Measurements from ENCODE around the gene ARHGAP45.

ARHGAP45 gene

GRCh38 chr19:1038978-1039645 lies 27.9 kb upstream of the ARHGAP45 start:
- no peak for DNase-seq

GRCh38 chr19:1039646-1040475 lies 27.1 kb upstream of the ARHGAP45 start, which contains the start of gene ABCA7:
Gene ABCA7 (plus strand): TSS chr19:1040107. CDS start chr19:1041362, 1,255 bp downstream.
- peak; percentile 94 for DNase-seq

DNA sequence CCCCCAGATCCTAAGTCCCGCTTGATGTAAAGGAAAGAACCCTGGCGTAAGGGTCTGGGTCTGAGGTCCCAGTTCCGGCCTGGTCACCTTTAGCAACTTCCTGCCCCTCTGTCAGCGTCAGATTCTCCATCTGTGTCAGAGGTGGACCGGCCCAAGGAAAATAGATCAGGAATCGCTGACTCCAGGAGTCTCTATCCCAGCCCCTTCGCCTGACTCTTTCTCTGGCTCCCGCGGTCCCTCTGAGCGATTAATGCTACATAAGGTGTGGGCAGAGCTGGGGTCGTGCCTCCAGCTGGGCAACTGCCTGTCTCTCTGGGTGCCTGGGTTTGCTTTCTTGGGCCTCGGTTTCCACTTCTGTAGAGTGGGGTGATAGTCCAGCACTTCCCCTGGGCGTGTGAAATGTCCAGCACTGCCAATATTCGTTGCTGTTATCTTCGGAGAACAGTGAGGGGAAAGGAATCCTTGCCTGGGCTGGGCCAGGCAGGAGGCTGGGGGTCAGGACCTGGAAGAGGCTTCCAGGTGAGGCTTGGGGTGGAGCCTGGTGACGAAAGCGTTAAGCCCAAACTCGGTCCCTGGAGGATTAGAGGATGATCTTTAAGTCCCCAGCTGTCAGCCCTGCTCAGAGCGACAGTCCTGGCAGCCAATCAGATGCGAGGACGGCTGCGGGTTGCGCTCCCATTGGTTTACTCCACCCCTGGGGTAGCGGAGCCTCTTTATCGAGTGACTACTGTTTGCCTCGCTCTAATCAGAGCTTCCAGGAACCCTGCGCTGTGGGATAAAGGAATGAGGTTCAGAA lies 26.3 kb upstream of the ARHGAP45 start:
- peak; percentile 89 for DNase-seq

DNA sequence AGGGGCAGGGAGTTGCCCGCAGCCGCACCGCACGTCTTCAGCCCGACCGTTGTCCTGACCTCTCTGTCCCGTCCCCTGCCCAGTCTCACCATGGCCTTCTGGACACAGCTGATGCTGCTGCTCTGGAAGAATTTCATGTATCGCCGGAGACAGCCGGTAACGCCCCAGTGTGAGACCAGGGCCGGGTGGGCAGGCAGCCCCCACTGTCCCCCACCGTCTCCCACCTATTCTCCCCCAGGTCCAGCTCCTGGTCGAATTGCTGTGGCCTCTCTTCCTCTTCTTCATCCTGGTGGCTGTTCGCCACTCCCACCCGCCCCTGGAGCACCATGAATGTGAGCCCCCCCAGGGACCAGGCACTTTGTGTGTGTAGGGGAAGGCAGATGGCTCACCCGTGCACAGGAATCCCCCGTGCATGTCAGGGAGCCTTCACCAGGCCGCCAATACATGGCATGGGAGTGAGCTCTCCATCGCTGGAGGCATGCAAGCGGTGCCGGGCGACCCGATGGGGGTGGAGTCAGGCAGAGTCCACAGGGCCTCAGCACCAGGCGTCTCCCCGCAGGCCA lies 25.6 kb upstream of the ARHGAP45 start:
- DNase-seq = no peak

DNA sequence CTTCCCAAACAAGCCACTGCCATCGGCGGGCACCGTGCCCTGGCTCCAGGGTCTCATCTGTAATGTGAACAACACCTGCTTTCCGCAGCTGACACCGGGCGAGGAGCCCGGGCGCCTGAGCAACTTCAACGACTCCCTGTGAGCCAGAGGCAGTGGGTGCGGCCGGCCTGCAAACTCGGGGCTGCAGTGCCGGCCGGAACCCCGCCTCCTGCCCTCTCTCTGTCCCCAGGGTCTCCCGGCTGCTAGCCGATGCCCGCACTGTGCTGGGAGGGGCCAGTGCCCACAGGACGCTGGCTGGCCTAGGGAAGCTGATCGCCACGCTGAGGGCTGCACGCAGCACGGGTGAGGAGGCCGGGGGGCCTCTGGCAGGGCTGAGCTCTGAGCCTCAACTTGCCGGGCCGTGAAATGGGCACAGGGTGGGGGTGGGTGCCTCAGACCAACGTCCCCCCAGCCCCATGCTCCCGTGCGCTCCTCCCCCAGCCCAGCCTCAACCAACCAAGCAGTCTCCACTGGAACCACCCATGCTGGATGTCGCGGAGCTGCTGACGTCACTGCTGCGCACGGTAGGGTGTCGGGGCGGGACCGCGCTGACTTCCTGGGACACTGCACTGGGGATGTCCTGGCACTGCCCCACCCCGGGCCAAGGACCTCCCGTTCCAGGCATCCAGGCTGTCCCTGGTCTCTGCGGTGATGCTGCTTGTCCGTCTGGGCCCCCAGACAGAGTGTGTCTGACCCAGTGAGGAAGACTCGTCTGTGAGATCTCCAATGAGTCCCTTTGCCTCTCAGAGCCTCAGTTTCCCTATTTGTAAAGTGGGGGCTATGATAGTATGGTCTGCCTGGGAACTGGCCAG lies 24.9 kb upstream of the ARHGAP45 start:
- peak; percentile 25 for DNase-seq

DNA sequence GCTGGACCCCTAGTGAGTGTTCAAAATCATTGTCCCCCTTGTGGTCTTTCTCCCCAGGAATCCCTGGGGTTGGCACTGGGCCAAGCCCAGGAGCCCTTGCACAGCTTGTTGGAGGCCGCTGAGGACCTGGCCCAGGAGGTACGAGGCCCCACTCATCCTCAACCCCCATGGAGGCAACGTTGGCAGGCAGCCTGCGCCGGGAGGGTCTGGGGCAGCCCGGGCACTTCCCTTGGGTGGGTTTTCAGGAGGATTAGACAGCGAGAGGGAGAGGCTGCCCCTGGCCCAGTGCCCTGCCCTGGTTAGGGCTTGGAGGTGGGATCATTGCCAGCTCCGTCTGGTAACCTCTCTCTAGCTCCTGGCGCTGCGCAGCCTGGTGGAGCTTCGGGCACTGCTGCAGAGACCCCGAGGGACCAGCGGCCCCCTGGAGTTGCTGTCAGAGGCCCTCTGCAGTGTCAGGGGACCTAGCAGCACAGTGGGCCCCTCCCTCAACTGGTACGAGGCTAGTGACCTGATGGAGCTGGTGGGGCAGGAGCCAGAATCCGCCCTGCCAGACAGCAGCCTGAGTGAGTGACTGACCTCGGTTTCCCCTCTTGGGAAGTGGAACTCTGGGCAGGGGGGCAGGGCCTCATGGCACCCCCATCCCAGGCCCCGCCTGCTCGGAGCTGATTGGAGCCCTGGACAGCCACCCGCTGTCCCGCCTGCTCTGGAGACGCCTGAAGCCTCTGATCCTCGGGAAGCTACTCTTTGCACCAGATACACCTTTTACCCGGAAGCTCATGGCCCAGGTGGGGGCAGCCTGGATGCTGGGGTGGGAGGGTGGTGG lies 24.1 kb upstream of the ARHGAP45 start:
- peak; percentile 73 for DNase-seq

GRCh38 chr19:1045247-1045603 lies 21.7 kb upstream of the ARHGAP45 start:
- DNase-seq = no peak

DNA sequence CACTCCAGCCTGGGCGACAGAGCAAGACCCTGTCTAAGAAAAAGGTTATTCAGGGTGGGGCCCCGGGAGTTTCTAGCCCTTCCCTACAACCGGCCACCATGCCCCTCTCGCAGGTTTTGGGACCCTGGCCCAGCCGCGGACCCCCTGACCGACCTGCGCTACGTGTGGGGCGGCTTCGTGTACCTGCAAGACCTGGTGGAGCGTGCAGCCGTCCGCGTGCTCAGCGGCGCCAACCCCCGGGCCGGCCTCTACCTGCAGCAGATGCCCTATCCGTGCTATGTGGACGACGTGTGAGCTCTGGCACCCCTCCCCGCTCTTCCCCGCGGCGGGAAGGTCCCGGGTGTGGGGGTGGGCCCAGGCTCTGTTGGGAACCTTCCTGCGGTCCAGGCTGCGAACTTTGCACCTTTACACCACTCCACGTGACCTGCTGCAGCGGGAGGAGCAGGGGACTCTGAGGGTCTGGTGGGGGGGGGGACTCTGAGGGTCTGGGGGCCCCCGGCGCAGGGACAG lies 20.8 kb upstream of the ARHGAP45 start:
- no peak for DNase-seq

- no peak for DNase-seq
These were observed 19.9 kb upstream of the ARHGAP45 start for GRCh38 chr19:1046836-1047695.

- no peak for DNase-seq
These were observed 19.2 kb upstream of the ARHGAP45 start for GRCh38 chr19:1047696-1048147.

DNA sequence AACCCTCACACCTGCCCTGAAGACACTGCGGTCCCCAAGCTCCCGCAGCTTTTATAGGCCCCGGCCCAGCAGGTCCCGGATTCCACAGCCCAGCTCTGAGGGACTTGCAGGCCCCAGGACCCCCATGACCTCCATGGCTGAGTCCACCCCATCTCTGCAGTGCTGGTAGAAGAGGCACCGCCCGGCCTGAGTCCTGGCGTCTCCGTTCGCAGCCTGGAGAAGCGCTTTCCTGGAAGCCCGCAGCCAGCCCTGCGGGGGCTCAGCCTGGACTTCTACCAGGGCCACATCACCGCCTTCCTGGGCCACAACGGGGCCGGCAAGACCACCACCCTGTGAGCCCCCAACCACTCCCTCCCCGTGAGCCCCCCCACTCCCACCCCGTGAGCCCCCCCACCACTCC lies 17.9 kb upstream of the ARHGAP45 start:
- no peak for DNase-seq

DNA sequence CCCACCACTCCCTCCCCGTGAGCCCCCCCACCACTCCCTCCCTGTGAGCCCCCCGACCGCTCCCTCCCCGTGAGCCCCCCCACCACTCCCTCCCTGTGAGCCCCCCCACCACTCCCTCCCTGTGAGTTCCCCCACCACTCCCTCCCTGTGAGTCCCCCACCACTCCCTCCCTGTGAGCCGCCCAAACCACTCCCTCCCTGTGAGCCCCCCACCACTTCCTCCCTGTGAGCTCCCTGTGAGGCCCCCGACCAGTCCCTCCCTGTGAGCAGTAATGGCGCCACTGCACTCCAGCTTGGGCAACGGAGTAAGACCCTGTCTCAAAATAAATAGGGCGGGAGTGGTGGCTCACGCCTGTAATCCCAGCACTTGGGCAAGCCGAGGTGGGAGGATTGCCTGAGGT lies 17.2 kb upstream of the ARHGAP45 start:
- no peak for DNase-seq

DNA sequence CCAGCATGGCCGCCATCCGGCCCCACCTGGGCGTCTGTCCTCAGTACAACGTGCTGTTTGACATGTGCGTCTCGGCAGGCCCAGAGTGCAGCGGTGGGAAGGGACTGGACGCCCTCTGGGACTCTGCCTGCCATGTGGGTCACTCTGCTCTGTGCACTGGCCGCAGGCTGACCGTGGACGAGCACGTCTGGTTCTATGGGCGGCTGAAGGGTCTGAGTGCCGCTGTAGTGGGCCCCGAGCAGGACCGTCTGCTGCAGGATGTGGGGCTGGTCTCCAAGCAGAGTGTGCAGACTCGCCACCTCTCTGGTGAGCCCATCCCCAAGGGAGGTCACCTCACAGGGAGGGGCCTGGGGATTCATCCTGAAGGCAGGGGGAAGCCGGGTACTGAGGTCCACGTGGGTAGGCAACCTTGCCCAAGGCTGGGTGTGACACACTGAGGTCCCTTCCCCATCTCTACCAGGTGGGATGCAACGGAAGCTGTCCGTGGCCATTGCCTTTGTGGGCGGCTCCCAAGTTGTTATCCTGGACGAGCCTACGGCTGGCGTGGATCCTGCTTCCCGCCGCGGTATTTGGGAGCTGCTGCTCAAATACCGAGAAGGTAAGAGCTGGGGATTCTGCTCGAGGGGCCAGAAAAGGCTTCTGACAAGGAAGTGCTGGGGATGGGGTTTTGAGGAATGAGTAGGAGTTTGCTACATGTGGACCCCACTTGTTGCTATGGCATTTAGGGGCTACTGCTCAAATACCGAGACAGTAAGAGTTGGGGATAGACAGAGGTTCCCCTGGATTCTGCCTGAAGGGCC lies 15.8 kb upstream of the ARHGAP45 start:
- no peak for DNase-seq

DNA sequence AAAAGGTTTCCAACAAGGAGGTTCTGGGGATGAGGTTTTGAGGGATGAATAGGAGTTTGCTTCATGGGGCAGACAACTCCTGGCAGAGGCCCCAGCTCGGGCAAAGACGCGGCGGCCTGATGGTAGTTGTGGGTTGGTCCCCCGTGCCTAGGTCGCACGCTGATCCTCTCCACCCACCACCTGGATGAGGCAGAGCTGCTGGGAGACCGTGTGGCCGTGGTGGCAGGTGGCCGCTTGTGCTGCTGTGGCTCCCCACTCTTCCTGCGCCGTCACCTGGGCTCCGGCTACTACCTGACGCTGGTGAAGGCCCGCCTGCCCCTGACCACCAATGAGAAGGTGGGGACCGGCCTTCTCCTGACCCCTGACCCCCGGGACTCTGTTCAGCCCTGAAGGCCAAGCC lies 15.2 kb upstream of the ARHGAP45 start:
- DNase-seq = no peak

DNA sequence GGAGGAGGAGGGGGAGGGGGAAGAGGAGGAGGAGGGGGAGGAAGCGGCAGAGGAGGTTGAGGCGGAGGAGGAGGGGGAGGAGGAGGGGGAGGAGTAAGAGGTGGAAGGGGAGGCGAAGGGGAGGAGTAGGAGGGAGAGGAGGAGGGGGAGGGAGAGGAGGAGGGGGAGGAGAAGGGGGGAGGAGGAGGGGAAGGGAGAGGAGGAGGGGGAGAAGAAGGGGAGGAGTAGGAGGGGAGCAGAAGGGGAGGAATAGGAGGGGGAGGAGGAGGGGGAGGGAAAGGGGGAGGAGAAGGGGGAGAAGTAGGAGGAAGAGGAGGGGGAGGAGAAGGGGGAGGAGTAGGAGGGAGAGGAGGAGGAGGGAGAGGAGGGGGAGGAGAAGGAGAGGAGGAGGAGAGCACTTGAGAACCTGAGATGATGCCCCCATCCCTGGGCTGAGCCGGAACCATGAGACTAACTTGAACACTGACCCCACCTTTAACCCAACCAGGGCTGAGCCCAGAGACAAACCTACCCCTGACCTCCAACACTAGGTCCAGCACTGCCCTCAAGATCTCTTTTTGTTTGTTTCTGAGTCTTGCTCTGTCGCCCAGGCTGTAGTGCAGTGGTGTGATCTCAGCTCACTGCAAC lies 14.5 kb upstream of the ARHGAP45 start:
- no peak for DNase-seq

DNA sequence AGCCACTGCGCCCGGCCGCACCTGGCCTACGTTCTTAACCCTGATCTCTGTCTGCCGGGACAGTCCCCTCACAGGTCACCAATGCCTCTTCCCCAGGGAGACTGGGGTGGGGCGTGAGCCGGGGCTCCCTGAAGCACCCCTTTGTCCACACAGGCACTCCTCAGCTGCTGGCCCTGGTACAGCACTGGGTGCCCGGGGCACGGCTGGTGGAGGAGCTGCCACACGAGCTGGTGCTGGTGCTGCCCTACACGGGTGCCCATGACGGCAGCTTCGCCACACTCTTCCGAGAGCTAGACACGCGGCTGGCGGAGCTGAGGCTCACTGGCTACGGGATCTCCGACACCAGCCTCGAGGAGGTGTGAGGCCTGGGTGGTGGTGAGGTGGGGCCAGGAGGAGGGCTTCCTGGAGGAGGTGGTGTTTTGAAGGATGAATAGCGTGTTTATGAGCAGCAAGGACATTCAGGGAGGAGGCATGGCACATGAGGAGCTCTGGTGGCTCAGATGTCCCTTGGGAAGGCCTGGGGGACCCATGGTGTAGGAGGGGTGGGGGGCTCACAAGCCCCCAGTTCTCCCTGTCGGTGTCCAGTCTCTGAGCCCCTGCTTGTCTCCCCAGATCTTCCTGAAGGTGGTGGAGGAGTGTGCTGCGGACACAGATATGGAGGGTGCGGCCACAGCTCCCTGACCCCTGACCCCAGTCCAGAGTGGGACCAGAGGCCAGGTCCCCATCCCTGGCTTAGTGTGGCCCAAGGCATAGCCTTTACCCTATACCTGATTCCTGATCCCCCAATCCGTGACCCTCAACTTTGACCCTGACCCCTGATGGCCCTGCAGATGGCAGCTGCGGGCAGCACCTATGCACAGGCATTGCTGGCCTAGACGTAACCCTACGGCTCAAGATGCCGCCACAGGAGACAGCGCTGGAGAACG lies 13.5 kb upstream of the ARHGAP45 start:
- no peak for DNase-seq
